Activated T-cell treated with anti-CD3 and anti-CD28 coated beads for 48 hours (primary cell): Measurements from ENCODE around the gene BDNF.

Experiments used
- DNase-seq: peaks from one replicate; pipeline ENCODE4 v3.0.0-alpha.2; 2020; ENCODE audit warnings: low read depth

The BDNF gene

GRCh38 chr11:27705873-27706820 is 5.9 kb upstream of the BDNF start:
- no peak for DNase-seq

GRCh38 chr11:27703481-27703880 is 3.2 kb upstream of the BDNF start:
- DNase-seq = no peak

GRCh38 chr11:27702811-27703210 is 2.6 kb upstream of the BDNF start:
- no peak for DNase-seq

- no peak for DNase-seq
Measured at GRCh38 chr11:27701355-27702105, 1.3 kb upstream of the BDNF start.

- no peak for DNase-seq
Measured at GRCh38 chr11:27699926-27700350, 317 bp downstream of the BDNF start.

- no peak for DNase-seq
Measured at GRCh38 chr11:27699242-27699925, 871 bp downstream of the BDNF start.

- DNase-seq = peak; percentile 70
Measured at GRCh38 chr11:27698872-27699241, 1.4 kb downstream of the BDNF start.

- no peak for DNase-seq
Measured at GRCh38 chr11:27697679-27698275, 2.5 kb downstream of the BDNF start.

- DNase-seq = no peak
Measured at GRCh38 chr11:27696961-27697360, 3.3 kb downstream of the BDNF start.

GRCh38 chr11:27696115-27696514 is 4.1 kb downstream of the BDNF start:
- no peak for DNase-seq

- no peak for DNase-seq
Measured at GRCh38 chr11:27694992-27695391, 5.3 kb downstream of the BDNF start.

GRCh38 chr11:27693398-27693797 is 6.9 kb downstream of the BDNF start:
- DNase-seq = no peak

- no peak for DNase-seq
Measured at GRCh38 chr11:27692781-27693180, 7.5 kb downstream of the BDNF start.

GRCh38 chr11:27688076-27688475 is 12.2 kb downstream of the BDNF start:
- DNase-seq = no peak

GRCh38 chr11:27681664-27682063 is 18.6 kb downstream of the BDNF start:
- no peak for DNase-seq

- no peak for DNase-seq
Measured at GRCh38 chr11:27679136-27680015, 20.9 kb downstream of the BDNF start.

- DNase-seq = no peak
Measured at GRCh38 chr11:27678242-27678641, 22.0 kb downstream of the BDNF start.

- DNase-seq = no peak
Measured at GRCh38 chr11:27677108-27677507, 23.1 kb downstream of the BDNF start.

GRCh38 chr11:27673979-27674663 is 26.1 kb downstream of the BDNF start:
- no peak for DNase-seq

GRCh38 chr11:27672836-27673464 is 27.3 kb downstream of the BDNF start:
- no peak for DNase-seq
